ENCODE results near the gene TPRN. TPM values are rescaled to one million over a fixed set of nuclear protein-coding genes. Genes with fewer than 3 reads are reported as not detected.
"Not testable (repeated sequence)": the region's sequence is repeated elsewhere in the genome, so short reads cannot be mapped to it uniquely, and the experiment has no call there.

Gene TPRN
- total and polyA plus RNA-seq, 9 donors, result 0.68 to 18.4 (median 15.2) TPM

DNA sequence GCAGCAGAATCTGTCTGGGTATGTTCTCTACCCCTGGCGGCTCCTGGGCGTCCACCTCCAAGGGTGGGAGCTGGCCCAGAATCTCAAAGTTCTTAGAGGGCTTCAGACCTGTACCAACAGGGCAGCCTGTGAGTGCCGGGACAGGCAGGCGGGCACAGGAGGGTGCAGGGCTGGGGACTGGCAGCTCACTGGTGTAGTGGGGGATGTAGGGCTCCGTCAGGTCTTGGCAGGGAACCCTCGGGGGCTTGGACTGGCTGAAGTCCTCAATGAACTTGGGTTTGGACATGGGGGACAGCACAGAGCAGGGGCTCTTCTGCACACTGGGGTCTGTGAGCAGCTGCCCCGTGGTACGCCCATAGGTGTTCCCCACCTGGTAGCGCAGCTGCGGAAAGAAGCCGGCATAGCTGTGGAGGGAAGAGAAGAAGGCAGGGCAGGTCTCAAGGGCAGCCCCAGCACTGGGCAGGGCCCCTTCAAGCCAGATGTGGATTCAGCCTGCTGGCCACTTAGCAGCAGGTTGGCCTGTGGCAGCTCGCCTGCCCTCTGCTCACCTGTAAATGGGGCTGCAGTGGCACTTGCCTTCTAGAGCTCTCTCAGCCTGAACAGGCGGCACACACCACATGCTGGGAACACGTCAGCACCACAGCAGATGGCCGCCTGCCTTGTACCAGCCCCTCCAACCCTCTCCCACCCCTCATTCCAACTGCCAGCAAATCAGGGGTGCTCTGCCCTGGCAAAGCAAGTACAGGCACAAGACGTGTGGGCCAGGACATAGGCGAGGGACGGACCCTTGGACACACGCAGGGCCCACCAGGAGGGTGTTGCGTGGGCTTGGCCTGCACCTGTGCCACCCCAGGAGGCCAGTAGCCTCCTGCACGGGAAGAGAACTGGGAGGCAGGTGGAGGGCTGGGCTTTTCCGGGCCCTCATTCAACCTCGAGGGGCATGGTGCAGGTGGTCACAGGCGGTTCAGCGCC, 45.2 kb upstream of the TPRN start:
- Histone ChIP-seq H3K4me1 (ENCODE audit: insufficient read depth) (peaks cover 4% of the 10 kb centered on the region), H3K9me3 (no peaks in the 10 kb centered on the region), H3K4me3 (no peak overlapping the region), H3K27me3 (no peaks in the 10 kb centered on the region), H3K27ac (no peak overlapping the region), H3K36me3 (no peaks in the 10 kb centered on the region)
- intact Hi-C loops (cut with DNase I), result no loop called here
- TF ChIP-seq CTCF (IDR thresholded peaks at IDR 0.05) (no peak), EP300 (IDR thresholded peaks at IDR 0.05) (no peak), POLR2A (IDR thresholded peaks at IDR 0.05) (no peak)
- 73 to 84% (median 78%) methylated on average over 25 of the region's 25 CpGs for WGBS, 3 donors
- DNase-seq, result no peak

- H3K27me3 ChIP-seq, result no peaks in the 10 kb centered on the region
- H3K4me3 ChIP-seq, result no peak overlapping the region
- no peaks in the 10 kb centered on the region for H3K36me3 ChIP-seq
- H3K4me1 ChIP-seq (ENCODE audit: insufficient read depth), result peaks cover 4% of the 10 kb centered on the region
- intact Hi-C loops (cut with DNase I), result no loop called here
- 39 to 49% (median 46%) methylated on average over 30 to 36 of the region's 36 CpGs for WGBS, 3 donors
- TF ChIP-seq CTCF (IDR thresholded peaks at IDR 0.05) (no peak), EP300 (IDR thresholded peaks at IDR 0.05) (no peak), POLR2A (IDR thresholded peaks at IDR 0.05) (no peak)
- H3K9me3 ChIP-seq, result no peaks in the 10 kb centered on the region
- H3K27ac ChIP-seq, result no peak overlapping the region
- DNase-seq, result no peak
Measured at GRCh38 chr9:137244486-137245449, 44.2 kb upstream of the TPRN start.

DNA sequence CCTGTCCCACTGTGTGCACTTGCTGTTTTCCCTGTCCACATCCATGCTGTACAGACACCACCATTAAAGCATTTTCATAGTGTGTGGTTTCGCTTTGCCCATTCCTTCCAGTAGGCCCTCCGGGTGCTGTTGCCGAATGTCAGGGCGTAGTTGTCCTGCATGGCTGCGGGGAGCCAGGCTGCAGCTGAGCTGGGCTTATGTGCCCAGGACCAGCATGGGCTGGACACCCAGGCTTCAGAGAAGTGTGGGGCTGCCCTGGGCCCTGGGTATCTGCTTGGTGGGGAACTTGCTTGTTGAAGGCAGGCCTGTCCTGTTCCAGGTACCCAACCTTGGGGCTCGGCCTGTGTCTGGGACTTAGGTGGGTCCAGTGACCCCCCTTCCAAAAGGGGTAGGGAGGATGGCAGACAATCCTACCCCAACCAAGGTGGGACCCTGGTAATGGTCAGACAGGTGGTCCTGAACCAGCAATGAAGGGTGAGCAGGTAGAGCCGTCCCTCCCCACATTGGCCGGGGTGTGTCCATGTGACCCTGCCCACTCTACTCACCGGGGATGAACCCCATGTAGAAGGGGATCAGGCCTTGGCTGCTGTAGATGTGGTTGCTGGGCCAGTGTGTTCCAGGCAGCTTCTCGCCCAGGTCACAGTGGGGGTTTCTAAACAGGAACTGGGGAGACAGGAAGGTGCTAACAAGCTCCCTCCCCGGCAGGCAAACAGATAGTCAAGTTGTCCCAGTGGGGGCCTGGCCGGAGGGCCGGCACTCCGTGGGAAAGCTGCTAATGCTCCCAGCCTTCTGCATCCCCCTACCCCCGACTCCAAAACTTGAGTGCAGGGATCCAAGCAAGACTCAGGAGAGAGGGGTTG, 43.3 kb upstream of the TPRN start:
- H3K4me3 ChIP-seq, result no peak overlapping the region
- H3K4me1 ChIP-seq (ENCODE audit: insufficient read depth), result peaks cover 4% of the 10 kb centered on the region
- TF ChIP-seq EP300 (IDR thresholded peaks at IDR 0.05) (no peak), CTCF (IDR thresholded peaks at IDR 0.05) (no peak), POLR2A (IDR thresholded peaks at IDR 0.05) (no peak)
- DNase-seq, result no peak
- no peaks in the 10 kb centered on the region for H3K36me3 ChIP-seq
- WGBS, 3 donors, result 61 to 69% (median 61%) methylated on average over 15 of the region's 15 CpGs
- no peak overlapping the region for H3K27ac ChIP-seq
- H3K27me3 ChIP-seq, result no peaks in the 10 kb centered on the region
- intact Hi-C loops (cut with DNase I), result no loop called here
- no peaks in the 10 kb centered on the region for H3K9me3 ChIP-seq

- 89 to 94% (median 90%) methylated on average over 18 of the region's 18 CpGs for WGBS, 3 donors
- H3K36me3 ChIP-seq; H3K4me3 ChIP-seq; H3K4me1 ChIP-seq (ENCODE audit: insufficient read depth); DNase-seq; H3K9me3 ChIP-seq; H3K27me3 ChIP-seq; H3K27ac ChIP-seq; intact Hi-C loops (cut with DNase I): not testable (repeated sequence)
Measured at GRCh38 chr9:137243266-137243625, 42.7 kb upstream of the TPRN start.
